Measurements from ENCODE around the gene RAB1A.

GRCh38 chr2:65108780-65109179 lies 21.1 kb downstream of the RAB1A start:
- TF ChIP-seq POLR2A (IDR thresholded peaks at IDR 0.05; ENCODE audit: low read depth, low read length) (no peak), POLR2AphosphoS5 (IDR thresholded peaks at IDR 0.05; ENCODE audit: low read depth, low read length) (no peak)
